ENCODE results near the gene IAH1.

Gene IAH1

GRCh38 chr2:9473308-9473984 lies 905 bp upstream of the IAH1 start:
- no peak overlapping the region for H3K4me2 ChIP-seq
- H4K20me1 ChIP-seq (ENCODE audit: insufficient read depth) = no peaks in the 10 kb centered on the region
- no peak overlapping the region for H3K4me3 ChIP-seq (IDR thresholded peaks at IDR 0.05; ENCODE audit: insufficient read depth, low read depth, low read length)
- H3K27me3 ChIP-seq (ENCODE audit: insufficient read depth, low read depth) = no peaks in the 10 kb centered on the region
- TF ChIP-seq, protein P1, sequence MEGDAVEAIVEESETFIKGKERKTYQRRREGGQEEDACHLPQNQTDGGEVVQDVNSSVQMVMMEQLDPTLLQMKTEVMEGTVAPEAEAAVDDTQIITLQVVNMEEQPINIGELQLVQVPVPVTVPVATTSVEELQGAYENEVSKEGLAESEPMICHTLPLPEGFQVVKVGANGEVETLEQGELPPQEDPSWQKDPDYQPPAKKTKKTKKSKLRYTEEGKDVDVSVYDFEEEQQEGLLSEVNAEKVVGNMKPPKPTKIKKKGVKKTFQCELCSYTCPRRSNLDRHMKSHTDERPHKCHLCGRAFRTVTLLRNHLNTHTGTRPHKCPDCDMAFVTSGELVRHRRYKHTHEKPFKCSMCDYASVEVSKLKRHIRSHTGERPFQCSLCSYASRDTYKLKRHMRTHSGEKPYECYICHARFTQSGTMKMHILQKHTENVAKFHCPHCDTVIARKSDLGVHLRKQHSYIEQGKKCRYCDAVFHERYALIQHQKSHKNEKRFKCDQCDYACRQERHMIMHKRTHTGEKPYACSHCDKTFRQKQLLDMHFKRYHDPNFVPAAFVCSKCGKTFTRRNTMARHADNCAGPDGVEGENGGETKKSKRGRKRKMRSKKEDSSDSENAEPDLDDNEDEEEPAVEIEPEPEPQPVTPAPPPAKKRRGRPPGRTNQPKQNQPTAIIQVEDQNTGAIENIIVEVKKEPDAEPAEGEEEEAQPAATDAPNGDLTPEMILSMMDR (conservative IDR thresholded peaks at IDR 0.05; ENCODE audit: low read depth, low read length) = no peak
- H3K79me2 ChIP-seq (ENCODE audit: insufficient read depth, low read depth) = no peaks in the 10 kb centered on the region
- H3K9ac ChIP-seq = no peak overlapping the region
- peaks cover 4% of the 10 kb centered on the region for H3K4me1 ChIP-seq (ENCODE audit: low read depth, poor library complexity, severe bottlenecking)
- no peak overlapping the region for H2AFZ ChIP-seq (ENCODE audit: low read depth)
- H3K36me3 ChIP-seq (ENCODE audit: insufficient read depth) = no peaks in the 10 kb centered on the region
- H3K27ac ChIP-seq = no peak overlapping the region

- Histone ChIP-seq H3K79me2 (ENCODE audit: insufficient read depth, low read depth) (no peaks in the 10 kb centered on the region), H3K36me3 (ENCODE audit: insufficient read depth) (no peaks in the 10 kb centered on the region), H3K27me3 (ENCODE audit: insufficient read depth, low read depth) (no peaks in the 10 kb centered on the region), H3K27ac (no peak overlapping the region), H2AFZ (ENCODE audit: low read depth) (peak overlapping the region; percentile 87), H3K4me1 (ENCODE audit: low read depth, poor library complexity, severe bottlenecking) (peaks cover 4% of the 10 kb centered on the region), H3K4me3 (IDR thresholded peaks at IDR 0.05; ENCODE audit: insufficient read depth, low read depth, low read length) (no peak overlapping the region), H4K20me1 (ENCODE audit: insufficient read depth) (no peaks in the 10 kb centered on the region), H3K4me2 (0 out of 2 replicates have a peak overlapping the region, but pooled peaks have one; percentile 25), H3K9ac (no peak overlapping the region)
- TF ChIP-seq, protein P1 (conservative IDR thresholded peaks at IDR 0.05; ENCODE audit: low read depth, low read length) = no peak
These were observed 378 bp upstream of the IAH1 start for GRCh38 chr2:9473985-9474360.

- Histone ChIP-seq H2AFZ (ENCODE audit: low read depth) (no peak overlapping the region), H3K4me2 (no peak overlapping the region), H3K27me3 (ENCODE audit: insufficient read depth, low read depth) (no peaks in the 10 kb centered on the region), H3K36me3 (ENCODE audit: insufficient read depth) (no peaks in the 10 kb centered on the region), H3K4me1 (ENCODE audit: low read depth, poor library complexity, severe bottlenecking) (peaks cover 4% of the 10 kb centered on the region), H3K9ac (no peak overlapping the region), H3K27ac (no peak overlapping the region), H3K4me3 (IDR thresholded peaks at IDR 0.05; ENCODE audit: insufficient read depth, low read depth, low read length) (no peak overlapping the region), H4K20me1 (ENCODE audit: insufficient read depth) (no peaks in the 10 kb centered on the region), H3K79me2 (ENCODE audit: insufficient read depth, low read depth) (no peaks in the 10 kb centered on the region)
- TF ChIP-seq, protein P1 (conservative IDR thresholded peaks at IDR 0.05; ENCODE audit: low read depth, low read length) = no peak
These were observed 3.6 kb downstream of the IAH1 start for GRCh38 chr2:9477914-9478313.

DNA sequence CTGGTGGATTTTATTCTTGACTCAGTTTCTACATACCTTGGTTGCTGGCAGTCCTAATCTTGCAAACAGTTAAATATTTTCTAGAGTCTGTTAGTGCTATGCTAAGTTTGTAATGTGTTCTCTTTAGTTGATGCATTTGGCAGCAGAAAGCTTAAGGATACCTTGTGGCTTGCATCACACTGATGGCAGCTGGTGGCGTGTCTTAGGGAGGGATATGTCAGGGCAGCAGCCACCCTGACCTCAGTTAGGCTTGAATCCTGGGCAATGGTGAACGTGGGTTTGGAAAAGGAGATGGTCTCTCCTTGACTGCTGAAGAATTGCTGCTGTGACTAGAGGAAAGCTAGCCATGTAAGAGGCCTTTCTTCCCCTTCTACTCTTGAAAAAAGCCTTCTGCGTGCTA lies 4.2 kb downstream of the IAH1 start:
- no peak overlapping the region for H3K4me2 ChIP-seq
- H3K4me1 ChIP-seq (ENCODE audit: low read depth, poor library complexity, severe bottlenecking) = peaks cover 4% of the 10 kb centered on the region
- H3K9ac ChIP-seq = no peak overlapping the region
- no peak overlapping the region for H2AFZ ChIP-seq (ENCODE audit: low read depth)
- H3K4me3 ChIP-seq (IDR thresholded peaks at IDR 0.05; ENCODE audit: insufficient read depth, low read depth, low read length) = no peak overlapping the region
- no peaks in the 10 kb centered on the region for H3K79me2 ChIP-seq (ENCODE audit: insufficient read depth, low read depth)
- H3K27me3 ChIP-seq (ENCODE audit: insufficient read depth, low read depth) = no peaks in the 10 kb centered on the region
- no peak overlapping the region for H3K27ac ChIP-seq
- TF ChIP-seq, protein P1 (conservative IDR thresholded peaks at IDR 0.05; ENCODE audit: low read depth, low read length) = no peak
- H4K20me1 ChIP-seq (ENCODE audit: insufficient read depth) = no peaks in the 10 kb centered on the region
- no peaks in the 10 kb centered on the region for H3K36me3 ChIP-seq (ENCODE audit: insufficient read depth)
